Sigmoid colon (tissue), 4 donors: ENCODE measurements around the gene ARAP3.

Experiments
- CTCF ChIP-seq, 4 experiments: fragments of 450-650 bp in 3 of 4; fragments of 200-600 bp in 1 of 4; IDR thresholded peaks; one replicate each; pipeline ENCODE4 v1.5.1; 2016 to 2019; ENCODE audit warnings: antibody characterized with exemption in 4 of 4, mild to moderate bottlenecking in 3 of 4, moderate library complexity in 2 of 4
- EP300 ChIP-seq, 4 donors: sonication (generic); formaldehyde crosslinking; IDR thresholded peaks; one replicate each; pipeline ENCODE4 v1.6.1; 2017; ENCODE audit warnings: antibody characterized with exemption in 4 of 4
- POLR2AphosphoS5 ChIP-seq, 4 donors: sonication (generic); formaldehyde crosslinking; IDR thresholded peaks; one replicate each; pipeline ENCODE4 v1.6.1; 2017; ENCODE audit warnings: antibody characterized with exemption in 4 of 4

- no peak for TF ChIP-seq CTCF (IDR thresholded peaks at IDR 0.05)
- no peak for TF ChIP-seq EP300 (IDR thresholded peaks at IDR 0.05)
- no peak for TF ChIP-seq POLR2AphosphoS5 (IDR thresholded peaks at IDR 0.05)
These were observed 1.6 kb upstream of the ARAP3 start for GRCh38 chr5:141683596-141684141.
